Duodenal mucosa (tissue), 2 donors: ENCODE data around the gene BEND3.
"Not testable (repeated sequence)": the region's sequence is repeated elsewhere in the genome, so short reads cannot be mapped to it uniquely, and the experiment has no call there.

Experiments used
- H3K27ac ChIP-seq: one replicate; pipeline ENCODE4 v1.7.0; 2013; ENCODE audit warnings: low read depth, low read length
- H3K27me3 ChIP-seq, 2 donors: one replicate each; pipeline ENCODE4 v1.7.0; 2013; ENCODE audit warnings: low read length in 2 of 2, control low read depth in 1 of 2; ENCODE audit not compliant: insufficient read depth in 2 of 2, control insufficient read depth in 1 of 2
- H3K36me3 ChIP-seq, 2 donors: one replicate each; pipeline ENCODE4 v1.7.0; 2013; ENCODE audit warnings: low read length in 2 of 2, control low read depth in 1 of 2; ENCODE audit not compliant: insufficient read depth in 2 of 2, control insufficient read depth in 1 of 2
- H3K4me1 ChIP-seq, 2 donors: one replicate each; pipeline ENCODE4 v1.7.0; 2013; ENCODE audit warnings: low read length in 2 of 2, control low read depth in 1 of 2; ENCODE audit not compliant: insufficient read depth in 2 of 2, control insufficient read depth in 1 of 2
- H3K4me3 ChIP-seq, 2 donors: one replicate each; pipeline ENCODE4 v1.7.0; 2013; ENCODE audit warnings: low read length in 2 of 2, low read depth in 1 of 2
- H3K9ac ChIP-seq, 2 donors: one replicate each; pipeline ENCODE4 v1.7.0; 2013; ENCODE audit warnings: low read length in 2 of 2, low read depth in 1 of 2
- H3K9me3 ChIP-seq, 2 donors: one replicate each; pipeline ENCODE4 v1.7.0; 2013; ENCODE audit warnings: low read length in 2 of 2, control low read depth in 1 of 2; ENCODE audit not compliant: control insufficient read depth in 1 of 2

BEND3 gene

DNA sequence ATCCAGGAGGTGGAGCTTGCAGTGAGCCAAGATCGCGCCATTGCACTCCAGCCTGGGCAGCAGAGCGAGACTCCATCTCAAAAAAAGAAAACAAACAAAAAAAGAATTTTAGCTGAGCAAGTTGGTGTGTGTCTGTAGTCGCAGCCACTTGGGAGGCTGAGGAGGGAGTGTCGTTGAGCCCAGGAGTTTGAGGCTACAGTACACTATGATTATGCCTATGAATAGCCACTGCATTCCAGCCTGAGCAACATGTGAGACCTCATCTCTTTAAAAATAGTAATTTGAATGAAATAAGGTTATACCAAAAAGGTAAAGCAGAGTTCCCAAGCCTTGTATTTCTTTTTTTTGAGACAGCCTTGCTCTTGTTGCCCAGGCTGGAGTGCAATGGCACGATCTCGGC, 67.5 kb downstream of the BEND3 start:
- no peaks in the 10 kb centered on the region for H3K4me1 ChIP-seq
- no peak overlapping the region for H3K4me3 ChIP-seq
- H3K9me3 ChIP-seq, result no peaks in the 10 kb centered on the region
- peaks cover 7 to 49% of the 10 kb centered on the region in 2 donors for H3K36me3 ChIP-seq
- no peak overlapping the region for H3K9ac ChIP-seq
- no peaks in the 10 kb centered on the region for H3K27me3 ChIP-seq
- H3K27ac ChIP-seq, result no peak overlapping the region

DNA sequence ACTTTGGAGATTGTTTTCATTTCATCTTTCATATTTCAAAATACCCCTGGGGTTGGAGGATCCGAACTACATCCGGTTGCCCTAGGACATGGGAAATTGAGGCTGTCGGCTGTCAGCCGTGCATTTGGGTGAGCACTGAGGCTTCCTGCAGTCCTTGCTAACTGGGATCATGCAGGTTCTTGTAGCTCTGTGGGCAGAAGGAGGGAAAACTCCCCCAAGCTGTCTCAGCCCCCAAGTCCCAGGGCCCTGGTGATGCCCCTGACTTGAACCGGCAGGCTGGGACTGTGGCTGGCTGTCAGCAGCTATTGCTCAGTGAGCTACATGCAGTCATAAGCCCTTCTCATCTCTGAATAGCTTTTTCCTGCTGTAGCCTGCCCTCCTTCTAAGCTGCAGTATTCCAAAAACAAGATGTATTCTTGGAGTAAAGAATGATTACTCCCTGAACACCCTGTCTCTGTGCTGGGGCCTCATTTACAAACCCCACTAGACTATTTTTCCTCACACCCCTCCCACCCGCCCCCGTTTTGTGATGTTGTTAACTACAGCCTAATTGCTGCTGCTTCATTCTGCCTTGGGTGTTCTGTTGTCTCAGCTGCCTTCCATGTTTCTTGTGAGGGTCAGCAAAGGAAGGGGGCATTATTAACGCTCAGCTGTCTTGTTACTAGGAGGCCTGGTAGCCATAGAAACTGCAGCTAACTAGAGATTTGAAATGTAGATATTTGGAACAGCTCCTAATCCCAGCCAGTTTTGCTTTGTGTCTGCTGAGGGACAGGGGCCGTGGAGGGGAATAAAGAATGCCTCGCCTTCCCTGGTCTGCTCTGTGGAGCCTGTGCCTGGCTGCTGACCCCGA, 69.3 kb downstream of the BEND3 start:
- Histone ChIP-seq H3K9me3 (no peaks in the 10 kb centered on the region), H3K27ac (no peak overlapping the region), H3K9ac (no peak overlapping the region), H3K4me3 (no peak overlapping the region), H3K36me3 (peaks cover 7 to 38% of the 10 kb centered on the region in 2 donors), H3K4me1 (peaks cover 5 to 9% of the 10 kb centered on the region in 2 donors), H3K27me3 (no peaks in the 10 kb centered on the region)

DNA sequence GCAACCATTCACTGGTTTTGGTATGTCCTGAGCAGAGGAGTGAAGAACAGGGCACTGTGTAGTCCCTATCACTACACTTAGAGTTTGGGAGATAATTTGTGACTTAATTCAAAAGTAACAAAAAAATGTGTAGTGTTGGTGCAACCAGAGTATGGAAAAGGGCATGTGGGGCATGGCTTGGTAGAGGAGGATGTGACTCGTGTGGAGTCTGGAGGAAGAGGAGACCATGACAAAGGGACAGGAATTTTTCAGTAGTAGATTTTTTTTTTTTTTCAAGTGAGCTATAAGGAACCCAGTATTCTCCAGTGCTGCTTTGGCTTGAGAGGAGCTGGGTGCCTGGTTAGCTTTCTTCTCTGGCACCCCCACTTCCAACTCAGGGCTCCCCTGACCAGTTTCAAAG, 82.2 kb downstream of the BEND3 start:
- Histone ChIP-seq H3K27me3 (no peaks in the 10 kb centered on the region), H3K4me1 (peaks cover 4 to 7% of the 10 kb centered on the region in 2 donors), H3K27ac (no peak overlapping the region), H3K9ac (no peak overlapping the region), H3K9me3 (no peaks in the 10 kb centered on the region), H3K36me3 (peaks cover 0 to 17% of the 10 kb centered on the region in 2 donors), H3K4me3 (no peak overlapping the region)

DNA sequence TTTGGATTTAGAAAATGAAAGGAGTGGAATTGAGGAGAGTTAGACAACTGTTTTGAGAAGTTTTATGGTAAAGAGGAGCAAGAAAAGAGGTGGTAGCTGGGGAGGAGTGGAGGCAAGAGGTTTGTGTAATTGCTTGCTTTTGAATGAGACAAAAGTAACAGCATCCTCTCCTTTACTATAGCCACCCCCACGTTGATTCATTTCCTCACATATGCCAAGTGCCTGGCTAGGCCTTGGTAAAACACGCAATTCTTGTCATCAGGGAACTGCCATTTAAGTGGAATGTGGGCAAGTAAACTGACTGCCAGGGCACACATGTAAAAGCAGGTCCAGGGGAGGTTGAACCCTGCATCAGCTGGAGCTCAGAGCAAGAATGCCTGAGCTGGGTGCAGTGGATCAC, 83.3 kb downstream of the BEND3 start:
- Histone ChIP-seq H3K4me3 (no peak overlapping the region), H3K9ac (no peak overlapping the region), H3K27ac (no peak overlapping the region), H3K9me3 (no peaks in the 10 kb centered on the region), H3K4me1 (peaks cover 4 to 7% of the 10 kb centered on the region in 2 donors), H3K36me3 (peaks cover 0 to 17% of the 10 kb centered on the region in 2 donors), H3K27me3 (no peaks in the 10 kb centered on the region)

DNA sequence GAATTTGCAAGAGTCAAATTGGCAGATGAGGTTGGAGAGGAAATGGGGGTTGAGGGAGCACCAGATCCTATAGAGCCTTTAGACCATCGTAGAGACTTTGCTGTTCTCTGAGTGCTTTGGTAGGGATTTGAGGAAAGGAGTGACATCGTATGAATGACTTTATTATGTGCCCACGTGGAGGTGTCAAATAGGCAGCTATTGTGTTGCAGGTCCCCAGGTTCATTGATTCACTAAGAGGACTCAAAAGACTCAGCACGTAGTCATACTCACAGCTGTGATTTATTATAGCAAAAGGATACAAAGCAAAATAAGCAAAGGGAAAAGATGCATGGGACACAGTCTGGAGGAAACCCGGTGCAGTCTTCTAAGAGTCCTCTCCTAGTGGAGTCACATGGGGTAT, 85.2 kb downstream of the BEND3 start:
- Histone ChIP-seq H3K27me3 (no peaks in the 10 kb centered on the region), H3K9me3 (no peaks in the 10 kb centered on the region)

DNA sequence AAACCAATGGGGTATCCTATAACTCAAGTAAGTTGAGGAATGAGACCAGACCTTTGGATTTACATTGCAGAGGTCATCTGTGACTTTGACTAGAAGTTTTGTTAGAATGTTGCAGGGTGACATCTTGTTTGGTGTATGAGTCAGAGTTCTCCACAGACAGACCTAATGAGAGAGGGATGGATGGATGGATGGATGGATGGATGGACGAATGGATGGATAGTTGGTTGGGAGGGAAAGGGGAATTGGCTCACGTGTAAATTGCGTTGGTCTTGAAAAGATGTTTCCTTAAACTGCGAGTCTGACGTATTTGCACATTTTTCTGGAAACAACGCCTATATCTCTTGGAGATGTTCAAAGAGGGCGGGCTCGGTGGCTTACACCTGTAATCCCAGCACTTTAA, 88.3 kb downstream of the BEND3 start:
- no peaks in the 10 kb centered on the region for H3K9me3 ChIP-seq
- H3K27me3 ChIP-seq, result no peaks in the 10 kb centered on the region
- H3K9ac ChIP-seq, result no peak overlapping the region
- H3K36me3 ChIP-seq, result peaks cover 0 to 3% of the 10 kb centered on the region in 2 donors
- no peak overlapping the region for H3K4me3 ChIP-seq
- H3K27ac ChIP-seq, result no peak overlapping the region
- H3K4me1 ChIP-seq, result peaks cover 4 to 7% of the 10 kb centered on the region in 2 donors

More for the DNA sequence above, 85.2 kb downstream of the BEND3 start:
- Histone ChIP-seq H3K4me3 (no peak overlapping the region), H3K4me1 (peaks cover 4 to 7% of the 10 kb centered on the region in 2 donors), H3K9ac (no peak overlapping the region), H3K36me3 (peaks cover 0 to 17% of the 10 kb centered on the region in 2 donors), H3K27ac (no peak overlapping the region)

DNA sequence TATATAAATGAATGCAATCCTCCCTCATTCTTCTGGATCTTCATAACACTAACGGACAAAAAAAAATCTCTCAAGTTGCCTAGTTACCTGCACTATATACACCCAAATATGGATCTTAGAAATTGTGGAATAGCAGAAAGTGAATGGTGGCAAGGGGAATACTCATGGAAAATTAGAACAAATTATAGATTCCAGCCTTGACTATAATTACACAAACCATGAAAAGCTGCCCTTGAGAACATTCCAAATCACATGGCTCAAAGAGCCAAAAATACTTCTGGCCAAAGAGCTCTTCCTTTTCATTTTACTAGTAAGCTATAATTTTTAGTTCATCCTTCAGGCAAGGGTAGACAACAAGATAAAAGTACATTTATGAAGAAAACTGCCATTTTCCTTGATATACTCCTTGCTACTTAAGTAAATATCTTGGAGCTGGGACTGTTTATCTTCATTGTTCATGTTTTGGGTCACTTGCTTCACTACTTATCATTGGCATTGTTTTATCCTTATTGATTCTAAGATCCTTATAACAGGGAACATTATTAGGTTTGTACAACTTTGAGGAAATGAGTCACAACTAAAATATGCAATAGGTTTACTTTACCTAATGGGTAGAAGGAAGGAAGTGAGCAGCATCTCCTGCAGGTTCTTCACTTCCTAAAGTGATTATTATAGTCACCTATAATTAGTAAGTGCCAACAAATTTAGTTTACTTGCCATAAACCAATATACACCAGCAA, 93.7 kb downstream of the BEND3 start:
- H3K27ac ChIP-seq, result no peak overlapping the region
- no peaks in the 10 kb centered on the region for H3K27me3 ChIP-seq
- H3K36me3 ChIP-seq, result no peaks in the 10 kb centered on the region
- no peaks in the 10 kb centered on the region for H3K9me3 ChIP-seq
- H3K9ac ChIP-seq, result no peak overlapping the region
- no peaks in the 10 kb centered on the region for H3K4me1 ChIP-seq
- no peak overlapping the region for H3K4me3 ChIP-seq

DNA sequence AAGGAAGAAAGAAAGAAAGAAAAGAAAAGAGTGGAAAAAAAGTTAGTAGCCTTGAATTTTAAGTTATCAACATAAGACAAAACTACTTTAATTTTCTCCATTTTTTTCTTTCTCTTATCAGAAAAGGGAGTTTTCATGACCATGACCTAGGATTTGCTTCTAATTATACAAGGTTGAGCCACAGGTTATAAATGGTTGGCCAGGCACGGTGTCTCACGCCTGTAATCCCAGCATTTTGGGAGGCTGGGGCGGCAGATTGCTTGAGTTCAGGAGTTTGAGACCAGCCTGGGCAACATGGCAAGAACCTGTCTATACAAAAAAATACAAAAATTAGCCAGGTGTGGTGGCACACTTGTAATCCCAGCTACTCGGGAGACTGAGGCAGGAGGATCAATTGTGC, 95.1 kb downstream of the BEND3 start:
- H3K9ac ChIP-seq, result no peak overlapping the region
- no peaks in the 10 kb centered on the region for H3K9me3 ChIP-seq
- no peak overlapping the region for H3K27ac ChIP-seq
- H3K4me3 ChIP-seq, result no peak overlapping the region
- no peaks in the 10 kb centered on the region for H3K4me1 ChIP-seq
- no peaks in the 10 kb centered on the region for H3K27me3 ChIP-seq
- no peaks in the 10 kb centered on the region for H3K36me3 ChIP-seq

DNA sequence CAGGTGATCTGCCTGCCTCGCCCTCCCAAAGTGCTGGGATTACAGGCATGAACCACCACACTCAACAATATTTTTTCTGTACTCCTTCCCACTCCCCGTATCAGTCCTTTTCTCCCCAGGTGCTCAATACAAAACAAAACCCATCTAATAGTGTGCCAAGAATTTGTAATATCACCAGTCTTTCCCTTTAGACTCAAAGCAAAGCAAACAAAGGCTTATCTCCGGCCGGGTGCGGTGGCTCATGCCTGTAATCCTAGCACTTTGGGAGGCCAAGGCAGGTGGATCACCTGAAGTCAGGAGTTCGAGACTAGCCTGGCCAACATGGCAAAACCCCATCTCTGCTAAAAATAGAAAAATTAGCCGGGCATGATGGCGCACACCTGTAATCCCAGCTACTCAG, 95.7 kb downstream of the BEND3 start:
- H3K27ac ChIP-seq, H3K9me3 ChIP-seq, H3K4me3 ChIP-seq, H3K4me1 ChIP-seq, H3K36me3 ChIP-seq, H3K27me3 ChIP-seq, H3K9ac ChIP-seq: not testable (repeated sequence)

DNA sequence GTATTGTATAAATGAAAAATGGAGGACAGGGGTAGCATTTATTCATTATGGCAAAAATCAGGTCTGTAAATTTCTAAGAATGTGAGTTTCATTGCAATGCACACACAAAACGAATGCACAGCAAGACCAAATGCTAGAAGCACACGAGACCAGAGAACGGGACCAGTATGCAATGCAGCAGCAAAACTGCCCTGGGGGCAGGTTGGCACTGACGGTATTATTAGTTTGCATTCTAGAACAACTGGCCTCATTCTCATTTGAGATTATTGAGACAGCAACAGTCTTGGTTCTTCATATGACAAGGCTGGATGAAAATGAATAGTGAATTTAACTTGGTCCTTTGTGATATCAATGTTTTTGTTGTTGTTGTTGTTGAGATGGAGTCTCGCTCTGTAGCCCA, 96.3 kb downstream of the BEND3 start:
- no peak overlapping the region for H3K27ac ChIP-seq
- no peaks in the 10 kb centered on the region for H3K36me3 ChIP-seq
- no peaks in the 10 kb centered on the region for H3K4me1 ChIP-seq
- no peaks in the 10 kb centered on the region for H3K9me3 ChIP-seq
- no peaks in the 10 kb centered on the region for H3K27me3 ChIP-seq
- H3K9ac ChIP-seq, result no peak overlapping the region
- H3K4me3 ChIP-seq, result no peak overlapping the region
